Ramos (cell line): ENCODE data around the gene ORM1.
"Not testable (repeated sequence)": the region's sequence is repeated elsewhere in the genome, so short reads cannot be mapped to it uniquely, and the experiment has no call there.

Source experiments
- in situ Hi-C: fragments of 300-500 bp; cut with MboI; formaldehyde crosslinking; loops from one replicate; pipeline ENCODE4 v1.14.3; 2022; ENCODE audit warnings: low sequenced_read_pairs; ENCODE audit not compliant: unreplicated experiment

The ORM1 gene

GRCh38 chr9:114322831-114323531 lies at the start of gene ORM1:
ORM1 (plus strand) TSS chr9:114323098; CDS start chr9:114323134, 36 bp downstream.
- in situ Hi-C loops, result not testable (repeated sequence)

GRCh38 chr9:114273461-114273881 lies 49.4 kb upstream of the ORM1 start:
- in situ Hi-C loops, result no loop called here

GRCh38 chr9:114274217-114274616 lies 48.7 kb upstream of the ORM1 start:
- in situ Hi-C loops, result no loop called here

- in situ Hi-C loops, result loop anchor here (25.0 kb wide), 1 partner anchor 163 kb away; no protein-coding TSS in a partner anchor
These were observed 47.5 kb upstream of the ORM1 start for GRCh38 chr9:114275246-114276004.

GRCh38 chr9:114276908-114277821 lies 45.7 kb upstream of the ORM1 start:
- in situ Hi-C loops, result loop anchor here (25.0 kb wide), 1 partner anchor 165 kb away; no protein-coding TSS in a partner anchor

GRCh38 chr9:114278356-114278755 lies 44.5 kb upstream of the ORM1 start:
- in situ Hi-C loops, result loop anchor here (25.0 kb wide), 1 partner anchor 166 kb away; no protein-coding TSS in a partner anchor

GRCh38 chr9:114278881-114279570 lies 43.9 kb upstream of the ORM1 start:
- in situ Hi-C loops, result loop anchor here (25.0 kb wide), 1 partner anchor 167 kb away; no protein-coding TSS in a partner anchor

GRCh38 chr9:114279693-114280092 lies 43.2 kb upstream of the ORM1 start:
- in situ Hi-C loops, result loop anchor here (25.0 kb wide), 1 partner anchor 167 kb away; no protein-coding TSS in a partner anchor

GRCh38 chr9:114280636-114281472 lies 42.0 kb upstream of the ORM1 start:
- in situ Hi-C loops, result loop anchor here (25.0 kb wide), 1 partner anchor 169 kb away; no protein-coding TSS in a partner anchor

GRCh38 chr9:114281473-114282103 lies 41.3 kb upstream of the ORM1 start:
- in situ Hi-C loops, result loop anchor here (25.0 kb wide), 1 partner anchor 169 kb away; no protein-coding TSS in a partner anchor

- in situ Hi-C loops, result loop anchor here (25.0 kb wide), 1 partner anchor 170 kb away; no protein-coding TSS in a partner anchor
These were observed 40.8 kb upstream of the ORM1 start for GRCh38 chr9:114282104-114282485.

- in situ Hi-C loops, result loop anchor here (25.0 kb wide), 1 partner anchor 170 kb away; no protein-coding TSS in a partner anchor
These were observed 40.4 kb upstream of the ORM1 start for GRCh38 chr9:114282507-114282906.

- in situ Hi-C loops, result loop anchor here (25.0 kb wide), 1 partner anchor 171 kb away; no protein-coding TSS in a partner anchor
These were observed 40.0 kb upstream of the ORM1 start for GRCh38 chr9:114282926-114283325.

- in situ Hi-C loops, result loop anchor here (25.0 kb wide), 1 partner anchor 171 kb away; no protein-coding TSS in a partner anchor
These were observed 39.3 kb upstream of the ORM1 start for GRCh38 chr9:114283551-114284111.

GRCh38 chr9:114284316-114285060 lies 38.4 kb upstream of the ORM1 start:
- in situ Hi-C loops, result loop anchor here (25.0 kb wide), 1 partner anchor 172 kb away; no protein-coding TSS in a partner anchor

- in situ Hi-C loops, result loop anchor here (25.0 kb wide), 1 partner anchor 173 kb away; no protein-coding TSS in a partner anchor
These were observed 37.6 kb upstream of the ORM1 start for GRCh38 chr9:114285166-114285867.
